Measurements from ENCODE around the gene CACNA1D.

- TF ChIP-seq CTCF (IDR thresholded peaks at IDR 0.05; ENCODE audit: insufficient read depth, low read length, poor library complexity, severe bottlenecking) (no peak), EZH2phosphoT487 (conservative IDR thresholded peaks at IDR 0.05; ENCODE audit: low read length) (no peak)
Observed at GRCh38 chr3:53822331-53822741, 327.9 kb downstream of the CACNA1D start.

Data from SU-DHL-6 (cell line).